HepG2 (cell line): ENCODE results near the gene SMPD1. TPM values are rescaled to one million over a fixed set of nuclear protein-coding genes. Genes with fewer than 3 reads are reported as not detected.
A peak's percentile ranks its signal among the peaks of the same experiment; 100 is the strongest.

Source experiments
- ASH2L ChIP-seq: fragments of 300-600, 200-600 bp; sonication (generic); IDR thresholded peaks from 2 replicates; pipeline ENCODE4 v1.7.0; 2017; ENCODE audit warnings: low read depth, mild to moderate bottlenecking, moderate library complexity, mixed read lengths, low read length; ENCODE audit not compliant: insufficient read length
- HDAC6 ChIP-seq: fragments of 200-600 bp; sonication (generic); IDR thresholded peaks from 2 replicates; pipeline ENCODE4 v1.7.0; 2017; ENCODE audit warnings: mild to moderate bottlenecking, antibody characterized with exemption, low read length, low read depth
- HIVEP1 ChIP-seq: sonication (generic); formaldehyde crosslinking; IDR thresholded peaks from 2 replicates; pipeline ENCODE4 v1.4.0; 2020; ENCODE audit warnings: mild to moderate bottlenecking, missing genetic modification reagents
- PITX1 ChIP-seq: sonication (generic); formaldehyde crosslinking; IDR thresholded peaks from 2 replicates; pipeline ENCODE4 v1.5.1; 2020; ENCODE audit warnings: mild to moderate bottlenecking, missing genetic modification reagents
- SNAPC4 ChIP-seq: sonication (generic); formaldehyde crosslinking; IDR thresholded peaks from 2 replicates; pipeline ENCODE4 v1.4.0; 2020; ENCODE audit warnings: mild to moderate bottlenecking, missing genetic modification reagents
- WIZ ChIP-seq: sonication (generic); formaldehyde crosslinking; IDR thresholded peaks from 2 replicates; pipeline ENCODE4 v1.5.1; 2020; ENCODE audit warnings: mild to moderate bottlenecking, missing genetic modification reagents
- ZNF276 ChIP-seq: sonication (generic); formaldehyde crosslinking; IDR thresholded peaks from 2 replicates; pipeline ENCODE4 v1.4.0; 2020; ENCODE audit warnings: mild to moderate bottlenecking, low read depth, missing genetic modification reagents
- ZNF446 ChIP-seq: sonication (generic); formaldehyde crosslinking; IDR thresholded peaks from 2 replicates; pipeline ENCODE4 v1.5.0; 2020; ENCODE audit warnings: mild to moderate bottlenecking, missing genetic modification reagents
- ZNF501 ChIP-seq: sonication (generic); formaldehyde crosslinking; IDR thresholded peaks from 2 replicates; pipeline ENCODE4 v1.5.1; 2020; ENCODE audit warnings: mild to moderate bottlenecking, moderate library complexity, missing genetic modification reagents
- ZNF567 ChIP-seq: sonication (generic); formaldehyde crosslinking; IDR thresholded peaks from 2 replicates; pipeline ENCODE4 v1.8.1; 2023; ENCODE audit warnings: mild to moderate bottlenecking, missing genetic modification reagents, borderline replicate concordance
- polyA plus RNA-seq, 8 experiments: library from polyadenylated mRNA; depleted of rRNA in 3 of 8; stranded (reverse) in 7 of 8; unstranded in 1 of 8; fragments of >200 nt; fragmentation: Illumina TruSeq in 4 of 8; extraction: Trizol in 4 of 8; gene quantifications; 2 replicates each; pipeline versions ENCODE4 v1.2.1 to v1.2.3, GENCODE V29; 2011 to 2016; ENCODE audit warnings: low read depth in 4 of 8, missing spikeins in 1 of 8, mixed read lengths in 1 of 8; ENCODE audit not compliant: insufficient read depth in 1 of 8
- total RNA-seq, 5 experiments: library from RNA; depleted of rRNA; stranded (reverse); fragments of >200 nt; fragmentation: Illumina TruSeq; extraction: Trizol; gene quantifications; 2 replicates each; pipeline ENCODE4 v1.2.3, GENCODE V29; 2016; ENCODE audit warnings: low read depth in 1 of 5
- TF ChIP-seq, protein P1 (sequence below): sonication (generic); formaldehyde crosslinking; IDR thresholded peaks from 2 replicates; pipeline ENCODE4 v1.8.0; 2022; ENCODE audit warnings: low read depth, missing genetic modification reagents
- TF ChIP-seq, protein P2 (sequence below): IDR thresholded peaks from 2 replicates; pipeline ENCODE4 v1.6.1; 2012; ENCODE audit warnings: low read length, improper control_type of control experiment
- TF ChIP-seq, protein P3 (sequence below): sonication (generic); formaldehyde crosslinking; IDR thresholded peaks from 2 replicates; pipeline ENCODE4 v1.5.0; 2020; ENCODE audit warnings: missing genetic modification reagents, mild to moderate bottlenecking, borderline replicate concordance

The SMPD1 gene
- total and polyA plus RNA-seq, 2 of the 13 experiments (the other 11 are each of a cell fraction or from before 2014, with no cell fraction given): 6.3 to 8.4 TPM

GRCh38 chr11:6389905-6390717 lies at the start of gene SMPD1 (continued):
- TF ChIP-seq ZNF276 (0 out of 2 replicates have a peak, but pooled peaks have one; percentile 51), ZNF501 (CRISPR knock-in tag) (no peak), WIZ (no peak), ASH2L (peak; percentile 44), PITX1 (CRISPR knock-in tag) (0 out of 2 replicates have a peak, but pooled peaks have one; percentile 37), ZNF446 (no peak), SNAPC4 (no peak), HDAC6 (no peak), ZNF567 (CRISPR knock-in tag) (no peak), HIVEP1 (peak; percentile 40; the same call in 1 of the 2 replicates)
- TF ChIP-seq, protein P1, sequence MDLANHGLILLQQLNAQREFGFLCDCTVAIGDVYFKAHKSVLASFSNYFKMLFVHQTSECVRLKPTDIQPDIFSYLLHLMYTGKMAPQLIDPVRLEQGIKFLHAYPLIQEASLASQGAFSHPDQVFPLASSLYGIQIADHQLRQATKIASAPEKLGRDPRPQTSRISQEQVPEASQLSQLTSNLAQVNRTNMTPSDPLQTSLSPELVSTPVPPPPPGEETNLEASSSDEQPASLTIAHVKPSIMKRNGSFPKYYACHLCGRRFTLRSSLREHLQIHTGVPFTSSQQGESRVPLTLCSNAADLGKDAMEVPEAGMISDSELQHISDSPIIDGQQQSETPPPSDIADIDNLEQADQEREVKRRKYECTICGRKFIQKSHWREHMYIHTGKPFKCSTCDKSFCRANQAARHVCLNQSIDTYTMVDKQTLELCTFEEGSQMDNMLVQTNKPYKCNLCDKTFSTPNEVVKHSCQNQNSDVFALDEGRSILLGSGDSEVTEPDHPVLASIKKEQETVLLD (CRISPR knock-in tag): peak; percentile 47
- TF ChIP-seq, protein P2, sequence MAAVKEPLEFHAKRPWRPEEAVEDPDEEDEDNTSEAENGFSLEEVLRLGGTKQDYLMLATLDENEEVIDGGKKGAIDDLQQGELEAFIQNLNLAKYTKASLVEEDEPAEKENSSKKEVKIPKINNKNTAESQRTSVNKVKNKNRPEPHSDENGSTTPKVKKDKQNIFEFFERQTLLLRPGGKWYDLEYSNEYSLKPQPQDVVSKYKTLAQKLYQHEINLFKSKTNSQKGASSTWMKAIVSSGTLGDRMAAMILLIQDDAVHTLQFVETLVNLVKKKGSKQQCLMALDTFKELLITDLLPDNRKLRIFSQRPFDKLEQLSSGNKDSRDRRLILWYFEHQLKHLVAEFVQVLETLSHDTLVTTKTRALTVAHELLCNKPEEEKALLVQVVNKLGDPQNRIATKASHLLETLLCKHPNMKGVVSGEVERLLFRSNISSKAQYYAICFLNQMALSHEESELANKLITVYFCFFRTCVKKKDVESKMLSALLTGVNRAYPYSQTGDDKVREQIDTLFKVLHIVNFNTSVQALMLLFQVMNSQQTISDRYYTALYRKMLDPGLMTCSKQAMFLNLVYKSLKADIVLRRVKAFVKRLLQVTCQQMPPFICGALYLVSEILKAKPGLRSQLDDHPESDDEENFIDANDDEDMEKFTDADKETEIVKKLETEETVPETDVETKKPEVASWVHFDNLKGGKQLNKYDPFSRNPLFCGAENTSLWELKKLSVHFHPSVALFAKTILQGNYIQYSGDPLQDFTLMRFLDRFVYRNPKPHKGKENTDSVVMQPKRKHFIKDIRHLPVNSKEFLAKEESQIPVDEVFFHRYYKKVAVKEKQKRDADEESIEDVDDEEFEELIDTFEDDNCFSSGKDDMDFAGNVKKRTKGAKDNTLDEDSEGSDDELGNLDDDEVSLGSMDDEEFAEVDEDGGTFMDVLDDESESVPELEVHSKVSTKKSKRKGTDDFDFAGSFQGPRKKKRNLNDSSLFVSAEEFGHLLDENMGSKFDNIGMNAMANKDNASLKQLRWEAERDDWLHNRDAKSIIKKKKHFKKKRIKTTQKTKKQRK: no peak
- TF ChIP-seq, protein P3, sequence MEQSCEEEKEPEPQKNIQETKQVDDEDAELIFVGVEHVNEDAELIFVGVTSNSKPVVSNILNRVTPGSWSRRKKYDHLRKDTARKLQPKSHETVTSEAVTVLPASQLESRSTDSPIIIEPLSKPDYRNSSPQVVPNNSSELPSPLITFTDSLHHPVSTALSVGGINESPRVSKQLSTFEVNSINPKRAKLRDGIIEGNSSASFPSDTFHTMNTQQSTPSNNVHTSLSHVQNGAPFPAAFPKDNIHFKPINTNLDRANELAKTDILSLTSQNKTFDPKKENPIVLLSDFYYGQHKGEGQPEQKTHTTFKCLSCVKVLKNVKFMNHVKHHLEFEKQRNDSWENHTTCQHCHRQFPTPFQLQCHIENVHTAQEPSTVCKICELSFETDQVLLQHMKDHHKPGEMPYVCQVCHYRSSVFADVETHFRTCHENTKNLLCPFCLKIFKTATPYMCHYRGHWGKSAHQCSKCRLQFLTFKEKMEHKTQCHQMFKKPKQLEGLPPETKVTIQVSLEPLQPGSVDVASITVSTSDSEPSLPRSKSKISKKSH (CRISPR knock-in tag): 0 out of 2 replicates have a peak, but pooled peaks have one; percentile 17
